Mucosa of gallbladder (tissue), 1 donor: Measurements from ENCODE around the gene DPM2. TPM values are rescaled to one million over a fixed set of nuclear protein-coding genes. Genes with fewer than 3 reads are reported as not detected.

Experiments
- DNase-seq: peaks from one replicate; pipeline ENCODE4 v3.0.0-alpha.2; 2020; ENCODE audit warnings: low spot score
- total RNA-seq: library from RNA; stranded (reverse); gene quantifications from one replicate; pipeline ENCODE4 v1.2.1, GENCODE V29; 2021
- donor health status: DM: no; HTN: no; CAD: no.

DPM2 gene
- total RNA-seq, 1 donor from 2014 or later: 36.6 TPM

GRCh38 chr9:127898433-127899127 lies 39.1 kb downstream of the DPM2 start:
- no peak for DNase-seq

- DNase-seq: peak; percentile 79
These were observed 40.4 kb downstream of the DPM2 start for GRCh38 chr9:127897193-127897692.

DNA sequence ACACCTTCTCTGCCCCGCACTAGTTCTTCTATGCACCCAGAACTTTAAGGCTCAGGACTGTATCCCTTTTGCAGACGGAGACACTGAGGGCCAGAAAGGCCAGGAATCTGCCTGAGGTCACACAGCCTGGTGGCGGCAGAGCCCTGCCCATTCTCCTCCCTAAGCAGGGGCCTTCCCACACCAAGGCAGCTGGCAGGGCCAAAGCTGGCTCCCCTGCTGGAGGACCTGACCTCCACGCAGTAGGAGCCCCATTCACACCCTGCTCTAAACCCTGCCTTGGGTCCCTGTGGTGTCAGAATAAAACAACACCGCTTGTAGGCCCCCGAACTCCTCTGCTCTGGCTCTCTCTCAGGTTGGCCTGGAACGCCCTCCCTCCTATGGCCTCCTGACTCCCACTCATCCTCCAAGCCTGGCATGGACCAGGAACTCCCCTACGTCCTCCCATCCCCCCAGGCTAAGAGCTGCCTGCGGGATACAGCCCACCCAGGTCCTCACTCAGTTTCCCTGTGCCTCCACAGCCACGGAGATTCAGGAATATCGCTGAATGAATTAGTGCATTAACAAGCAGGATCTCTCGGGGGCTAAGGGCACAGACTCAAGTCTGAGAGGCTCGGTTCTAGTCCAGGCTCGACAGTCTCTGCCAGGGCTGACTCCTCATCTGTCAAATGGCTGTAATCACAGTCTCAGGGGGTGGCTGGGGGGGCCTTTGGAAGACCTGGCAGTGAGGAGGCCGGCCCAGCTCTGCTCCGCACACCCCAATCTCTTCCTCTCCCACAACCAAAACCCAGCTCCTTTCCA lies 41.1 kb downstream of the DPM2 start:
- DNase-seq: no peak

GRCh38 chr9:127895811-127896210 lies 41.8 kb downstream of the DPM2 start:
- no peak for DNase-seq

DNA sequence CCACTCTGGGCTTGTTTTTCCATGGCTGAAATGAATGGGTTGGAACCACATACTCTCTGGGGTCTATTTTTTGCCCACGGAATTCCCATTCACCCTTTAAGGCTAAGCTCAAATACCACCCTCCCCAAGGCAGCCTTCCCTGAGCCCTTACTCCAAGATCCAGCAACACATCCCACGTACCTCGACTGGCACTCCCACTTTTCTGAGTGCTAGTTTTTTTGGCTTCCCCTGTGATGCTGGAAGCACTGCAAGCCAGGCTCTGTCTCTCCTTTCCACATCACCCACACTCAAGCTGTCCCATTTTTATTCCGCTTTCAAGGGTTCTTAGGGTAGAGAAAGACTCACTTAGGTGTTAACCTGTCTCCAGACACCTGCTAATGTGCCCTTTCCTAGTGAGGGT lies 44.3 kb downstream of the DPM2 start:
- DNase-seq: no peak

- no peak for DNase-seq
These were observed 44.8 kb downstream of the DPM2 start for GRCh38 chr9:127892831-127893230.

DNA sequence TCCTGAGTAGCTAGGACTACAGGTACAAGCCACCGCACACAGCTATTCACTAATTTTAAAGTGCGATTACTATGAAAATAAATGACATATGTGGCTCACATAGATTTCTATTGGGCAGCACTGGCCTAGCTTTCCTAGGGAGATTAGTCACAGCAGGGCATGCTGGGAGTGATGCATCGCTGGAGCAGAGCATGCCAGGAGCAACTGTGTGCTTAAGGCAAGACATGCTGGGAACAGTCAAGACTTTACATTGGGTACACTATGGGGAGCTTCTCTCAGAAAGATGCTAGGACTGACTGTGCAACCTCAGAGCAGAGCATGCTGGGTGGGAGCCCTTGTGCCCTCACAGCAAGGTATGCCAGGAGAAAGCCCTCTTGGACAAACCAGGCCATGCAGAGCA lies 47.6 kb downstream of the DPM2 start:
- DNase-seq: no peak

- DNase-seq: no peak
These were observed 49.9 kb downstream of the DPM2 start for GRCh38 chr9:127887792-127888191.

DNA sequence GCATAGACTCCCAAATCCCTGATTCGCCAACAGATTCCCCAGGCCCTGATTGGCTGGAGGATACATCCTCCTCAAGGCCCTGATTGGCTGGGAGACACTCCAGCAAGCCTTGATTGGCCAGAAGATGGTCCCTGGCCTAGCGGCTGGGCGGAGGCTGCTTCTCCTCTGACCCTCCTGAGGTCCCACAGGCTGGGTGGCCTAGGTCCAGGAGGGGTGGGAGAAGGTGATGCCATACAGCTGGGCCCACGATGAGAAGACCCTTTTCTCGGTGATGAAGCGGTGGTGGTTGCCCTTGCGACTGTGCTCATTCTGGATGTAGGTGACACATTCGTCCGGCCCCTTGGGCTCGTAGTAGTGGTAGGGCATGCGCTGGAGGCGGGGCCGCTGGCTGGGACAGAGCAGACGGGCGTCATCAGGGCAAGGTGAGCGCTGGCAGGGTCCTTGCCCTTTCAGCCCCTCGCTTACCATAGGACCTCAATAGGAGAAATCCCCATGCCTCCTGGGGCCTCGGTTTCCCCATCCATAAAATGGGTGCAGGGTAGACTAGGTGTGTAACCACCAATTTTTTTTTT lies 51.2 kb downstream of the DPM2 start:
- no peak for DNase-seq

DNA sequence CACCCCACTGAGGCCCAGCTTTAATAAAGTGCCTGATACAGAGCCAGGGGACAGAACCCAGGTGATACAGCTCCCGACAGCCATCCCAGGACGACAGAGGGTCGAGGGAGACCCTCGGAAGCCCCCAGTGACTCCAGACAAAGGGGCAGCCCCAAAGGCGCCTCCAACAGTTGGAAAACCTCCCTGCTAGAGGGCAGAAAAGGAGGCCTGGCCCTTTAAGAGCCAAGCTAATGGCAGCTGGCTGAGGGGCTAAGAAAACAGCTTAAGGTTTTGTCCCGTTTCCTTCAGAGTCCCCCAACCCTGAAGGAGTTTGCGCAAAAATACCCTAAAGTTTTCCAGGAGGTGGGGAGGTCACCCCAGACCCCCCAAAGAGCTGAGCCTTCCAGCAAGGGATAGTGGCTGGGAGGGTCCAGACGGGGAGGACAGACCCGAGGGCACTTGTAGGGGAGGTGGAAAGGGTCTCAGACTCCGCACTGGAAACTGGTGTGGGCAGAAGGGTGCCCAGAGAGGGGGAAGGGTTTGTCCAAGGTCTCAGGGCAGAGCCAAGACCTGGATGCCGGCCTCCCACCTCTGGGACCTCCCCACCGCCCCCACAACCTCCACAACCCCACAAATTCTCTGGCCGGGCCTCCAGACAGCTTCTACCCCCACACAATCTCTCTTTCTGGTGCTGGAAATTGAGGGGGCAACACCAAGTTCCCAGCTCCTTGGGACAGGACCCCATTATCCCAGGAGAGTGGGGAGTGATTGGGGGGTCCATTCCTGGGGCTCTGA lies 52.0 kb downstream of the DPM2 start:
- no peak for DNase-seq

Other genes with a start within 250 kb of the DPM2 start
- gene CFAP157, start 230.9 kb downstream of the DPM2 start, total RNA-seq: 1.4 TPM
- 19.5 TPM for gene PTRH1, start 222.2 kb downstream of the DPM2 start, total RNA-seq
- 0.26 TPM for gene TTC16, start 221.8 kb downstream of the DPM2 start, total RNA-seq
- 21.7 TPM for gene TOR2A, start 202.6 kb downstream of the DPM2 start, total RNA-seq
- gene SH2D3C, start 159.2 kb downstream of the DPM2 start, total RNA-seq: 9.1 TPM
- gene CDK9, start 151.8 kb downstream of the DPM2 start, total RNA-seq: 92.7 TPM
- gene FPGS, start 135.0 kb downstream of the DPM2 start, total RNA-seq: 74.7 TPM
- 94.3 TPM for gene ENG, start 83.2 kb downstream of the DPM2 start, total RNA-seq
- gene AK1, start 60.2 kb downstream of the DPM2 start, total RNA-seq: 142 TPM
- gene ST6GALNAC6, start 38.3 kb downstream of the DPM2 start, total RNA-seq: 67.0 TPM
- gene ST6GALNAC4, start 20.8 kb downstream of the DPM2 start, total RNA-seq: 42.1 TPM
- 4.9 TPM for gene PIP5KL1, start 7.1 kb downstream of the DPM2 start, total RNA-seq
- 220 TPM for gene EEIG1, start 43.1 kb upstream of the DPM2 start, total RNA-seq
- gene NAIF1, start 129.5 kb upstream of the DPM2 start, total RNA-seq: 12.0 TPM
- gene SLC25A25, start 130.4 kb upstream of the DPM2 start, total RNA-seq: 77.7 TPM
- gene PTGES2, start 189.9 kb upstream of the DPM2 start, total RNA-seq: 61.5 TPM
- gene LCN2, start 211.6 kb upstream of the DPM2 start, total RNA-seq: 85.5 TPM
- 75.4 TPM for gene BBLN, start 222.4 kb upstream of the DPM2 start, total RNA-seq